Measurements from ENCODE around the gene VSTM4. TPM values are rescaled to one million over a fixed set of nuclear protein-coding genes. Genes with fewer than 3 reads are reported as not detected.

VSTM4 gene
- total and polyA plus RNA-seq, 9 of the 15 experiments (the other 6 are each of a cell fraction or from before 2014, with no cell fraction given): 1.0 to 7.9 (median 3.0) TPM

DNA sequence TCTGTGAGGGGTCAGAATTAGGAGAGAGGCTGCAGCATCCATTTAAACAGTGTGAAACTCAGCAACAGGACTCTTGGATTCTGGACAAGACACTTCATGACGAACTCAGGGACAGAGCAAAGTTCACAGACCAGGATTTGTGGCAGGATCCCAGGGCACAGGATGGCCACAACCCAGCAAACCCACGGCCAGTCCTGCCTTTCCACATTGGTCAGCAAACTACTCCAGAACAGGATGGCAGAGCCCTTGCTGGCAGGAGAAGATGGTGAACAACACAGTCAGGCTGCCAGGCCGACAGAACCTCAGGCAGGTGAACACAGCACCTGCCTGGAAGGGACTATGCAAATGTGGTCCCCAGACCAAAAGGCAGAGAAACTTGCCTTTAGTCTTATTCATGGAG, 34.4 kb downstream of the VSTM4 start:
- no peaks in the 10 kb centered on the region for H3K9me1 ChIP-seq (ENCODE audit: control insufficient read depth, insufficient read depth, low read length)
- peaks cover 0 to 15% of the 10 kb centered on the region in 2 experiments; a peak in 3 of 5 replicates for H3K4me1 ChIP-seq (replicated peaks in 1 of 2; ENCODE audit: control insufficient read depth in 2 of 2, insufficient read depth in 2 of 2, low read length in 2 of 2)
- no TSS peak for BruUV-seq (replicated peaks)
- H4K20me1 ChIP-seq (replicated peaks; ENCODE audit: control insufficient read depth, insufficient read depth, low read length): no peaks in the 10 kb centered on the region; the same call in 1 of the 2 replicates
- H3K9me3 ChIP-seq (replicated peaks; ENCODE audit: control insufficient read depth, insufficient read depth, low read depth, low read length): no peaks in the 10 kb centered on the region
- H3K27ac ChIP-seq (ENCODE audit: extremely low read depth, low read depth, low read length): no peak overlapping the region
- peak overlapping the region in 1 of 2 experiments; percentile 41; a peak in 1 of 4 replicates for H3K9ac ChIP-seq (ENCODE audit: insufficient read depth in 1 of 2, low read depth in 2 of 2, low read length in 2 of 2)
- CTCF ChIA-PET (ENCODE audit: low intra/inter-chr PET ratio): no interaction called here
- H3K36me3 ChIP-seq (ENCODE audit: control insufficient read depth, insufficient read depth, low read length): 0 out of 3 replicates have a peak, but pooled peaks cover 3% of the 10 kb centered on the region
- no peak for DNase-seq (ENCODE audit: extremely low read depth in 1 of 4, low spot score in 3 of 4)
- WGBS (ENCODE audit: insufficient coverage, low coverage, missing lambda C conversion rate): 15% methylated on average over 3 of the region's 3 CpGs
- no peaks in the 10 kb centered on the region for H3K79me2 ChIP-seq (ENCODE audit: control insufficient read depth, insufficient read depth, low read length)
- POLR2A ChIA-PET: interaction anchor here (0.7 to 3.2 kb wide), 9 partner anchors 8 to 37 kb away, joined by 3 to 10 read pairs (median 4); no protein-coding TSS in a partner anchor
- H3K4me2 ChIP-seq (ENCODE audit: insufficient read depth, low read length): no peak overlapping the region
- FAIRE-seq: no peak
- H2AFZ ChIP-seq (ENCODE audit: low read depth, low read length): no peak overlapping the region
- no peaks in the 10 kb centered on the region for H3K27me3 ChIP-seq (ENCODE audit: control insufficient read depth in 2 of 2, insufficient read depth in 2 of 2, low read length in 2 of 2)
- no peak for TF ChIP-seq CBX3 (IDR thresholded peaks at IDR 0.05; ENCODE audit: borderline replicate concordance in 1 of 2, low read length in 2 of 2)
- no peak for TF ChIP-seq ZNF41 (CRISPR knock-in tag; conservative IDR thresholded peaks at IDR 0.05)
- TF ChIP-seq, protein P1, sequence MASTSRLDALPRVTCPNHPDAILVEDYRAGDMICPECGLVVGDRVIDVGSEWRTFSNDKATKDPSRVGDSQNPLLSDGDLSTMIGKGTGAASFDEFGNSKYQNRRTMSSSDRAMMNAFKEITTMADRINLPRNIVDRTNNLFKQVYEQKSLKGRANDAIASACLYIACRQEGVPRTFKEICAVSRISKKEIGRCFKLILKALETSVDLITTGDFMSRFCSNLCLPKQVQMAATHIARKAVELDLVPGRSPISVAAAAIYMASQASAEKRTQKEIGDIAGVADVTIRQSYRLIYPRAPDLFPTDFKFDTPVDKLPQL (IDR thresholded peaks at IDR 0.05; ENCODE audit: extremely low read depth, insufficient read length): no peak
- TF ChIP-seq TFAM (CRISPR knock-in tag; conservative IDR thresholded peaks at IDR 0.05): no peak
- TF ChIP-seq HMG20B (CRISPR knock-in tag; IDR thresholded peaks at IDR 0.05): no peak
- TF ChIP-seq ZNF274 (IDR thresholded peaks at IDR 0.05; ENCODE audit: borderline replicate concordance, low read depth, low read length): no peak
- TF ChIP-seq HNRNPUL1 (IDR thresholded peaks at IDR 0.05; ENCODE audit: low read length): no peak
- TF ChIP-seq, protein P2, sequence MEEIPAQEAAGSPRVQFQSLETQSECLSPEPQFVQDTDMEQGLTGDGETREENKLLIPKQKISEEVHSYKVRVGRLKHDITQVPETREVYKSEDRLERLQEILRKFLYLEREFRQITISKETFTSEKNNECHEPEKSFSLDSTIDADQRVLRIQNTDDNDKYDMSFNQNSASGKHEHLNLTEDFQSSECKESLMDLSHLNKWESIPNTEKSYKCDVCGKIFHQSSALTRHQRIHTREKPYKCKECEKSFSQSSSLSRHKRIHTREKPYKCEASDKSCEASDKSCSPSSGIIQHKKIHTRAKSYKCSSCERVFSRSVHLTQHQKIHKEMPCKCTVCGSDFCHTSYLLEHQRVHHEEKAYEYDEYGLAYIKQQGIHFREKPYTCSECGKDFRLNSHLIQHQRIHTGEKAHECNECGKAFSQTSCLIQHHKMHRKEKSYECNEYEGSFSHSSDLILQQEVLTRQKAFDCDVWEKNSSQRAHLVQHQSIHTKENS (CRISPR knock-in tag; IDR thresholded peaks at IDR 0.05): no peak
- no peak for TF ChIP-seq ZNF75A (CRISPR knock-in tag; IDR thresholded peaks at IDR 0.05)
- no peak for TF ChIP-seq CC2D1A (IDR thresholded peaks at IDR 0.05)
- TF ChIP-seq, protein P3, sequence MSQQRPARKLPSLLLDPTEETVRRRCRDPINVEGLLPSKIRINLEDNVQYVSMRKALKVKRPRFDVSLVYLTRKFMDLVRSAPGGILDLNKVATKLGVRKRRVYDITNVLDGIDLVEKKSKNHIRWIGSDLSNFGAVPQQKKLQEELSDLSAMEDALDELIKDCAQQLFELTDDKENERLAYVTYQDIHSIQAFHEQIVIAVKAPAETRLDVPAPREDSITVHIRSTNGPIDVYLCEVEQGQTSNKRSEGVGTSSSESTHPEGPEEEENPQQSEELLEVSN (IDR thresholded peaks at IDR 0.05; ENCODE audit: borderline replicate concordance in 1 of 2, extremely low read depth in 1 of 2, insufficient read depth in 1 of 2, insufficient read length in 1 of 2, low read depth in 1 of 2, low read length in 1 of 2, poor library complexity in 1 of 2, severe bottlenecking in 1 of 2): no peak
- TF ChIP-seq ZKSCAN1 (IDR thresholded peaks at IDR 0.05; ENCODE audit: low read depth, low read length): no peak
- TF ChIP-seq ETV6 (IDR thresholded peaks at IDR 0.05; ENCODE audit: borderline replicate concordance in 1 of 2, low read depth in 2 of 2, low read length in 1 of 2): no peak
- no peak for TF ChIP-seq ETV6 (CRISPR knock-in tag; IDR thresholded peaks at IDR 0.05; ENCODE audit: borderline replicate concordance)
- no peak for TF ChIP-seq ZSCAN29 (IDR thresholded peaks at IDR 0.05)
- in situ Hi-C loops (cut with MboI): no loop called here
- ATAC-seq: peak; percentile 39; the same call in 2 of the 3 replicates
- intact Hi-C loops (cut with micrococcal nuclease): no loop called here
- H3K4me3 ChIP-seq: no peak overlapping the region
